Adrenal gland (tissue), 5 donors: Measurements from ENCODE around the gene KCP.

Experiments used
- POLR2A ChIP-seq, 2 donors: fragments of 450-650 bp; IDR thresholded peaks; one replicate each; pipeline ENCODE4 v1.6.1; 2017; ENCODE audit warnings: antibody characterized with exemption in 2 of 2, mild to moderate bottlenecking in 2 of 2, moderate library complexity in 1 of 2
- TF ChIP-seq, protein P1 (sequence below), 6 experiments: fragments of 450-650 bp in 4 of 6; fragments of 200-600 bp in 2 of 6; sonication (generic) in 1 of 6; IDR thresholded peaks; 1 replicate in 5 of 6; 2 replicates in 1 of 6; pipeline versions ENCODE4 v1.5.1 to v1.8.0; 2016 to 2021; ENCODE audit warnings: antibody characterized with exemption in 6 of 6, mild to moderate bottlenecking in 2 of 6, moderate library complexity in 1 of 6
- donor health status: DM: no; HTN: no; CAD: no.

DNA sequence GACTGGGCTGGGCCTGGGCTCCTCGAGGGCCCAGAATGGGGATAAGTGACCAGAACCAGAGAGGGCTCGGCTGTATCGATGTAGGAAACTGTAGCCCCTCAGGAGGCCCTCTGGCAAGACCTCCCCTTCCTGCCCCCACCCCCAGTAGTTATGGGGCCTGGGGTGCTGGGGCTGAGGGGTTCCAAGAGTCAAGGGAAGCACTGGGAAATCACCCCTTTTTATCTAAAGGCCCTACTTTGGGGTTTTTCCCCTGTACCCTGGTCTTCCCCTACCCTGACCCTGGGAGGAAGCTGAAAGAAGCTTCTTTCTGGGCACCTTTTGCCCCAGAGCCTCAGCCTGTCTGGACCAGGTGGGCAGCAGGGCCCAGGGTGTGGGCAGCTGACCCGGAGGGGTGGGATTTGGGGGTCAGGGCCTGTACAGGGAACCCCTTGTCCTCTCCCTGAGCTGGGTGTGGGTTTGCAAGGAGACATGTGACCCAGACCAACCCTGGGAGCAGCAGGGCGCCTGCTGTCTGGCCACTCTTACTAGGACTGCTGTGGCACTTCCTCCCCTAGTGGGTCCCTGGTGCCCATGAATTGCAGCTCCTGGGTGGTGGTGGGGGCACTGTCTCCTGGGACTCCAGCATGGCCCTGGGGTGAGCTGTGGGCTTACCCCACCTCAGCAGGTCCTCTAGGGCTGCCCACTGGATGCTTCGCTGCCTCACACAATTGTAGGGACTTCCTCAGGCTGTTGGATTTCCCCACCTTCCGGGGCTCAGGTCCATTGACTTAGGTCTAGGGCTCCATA is 28.8 kb upstream of the KCP start:
- no peak for TF ChIP-seq POLR2A (IDR thresholded peaks at IDR 0.05)
- TF ChIP-seq, protein P1, sequence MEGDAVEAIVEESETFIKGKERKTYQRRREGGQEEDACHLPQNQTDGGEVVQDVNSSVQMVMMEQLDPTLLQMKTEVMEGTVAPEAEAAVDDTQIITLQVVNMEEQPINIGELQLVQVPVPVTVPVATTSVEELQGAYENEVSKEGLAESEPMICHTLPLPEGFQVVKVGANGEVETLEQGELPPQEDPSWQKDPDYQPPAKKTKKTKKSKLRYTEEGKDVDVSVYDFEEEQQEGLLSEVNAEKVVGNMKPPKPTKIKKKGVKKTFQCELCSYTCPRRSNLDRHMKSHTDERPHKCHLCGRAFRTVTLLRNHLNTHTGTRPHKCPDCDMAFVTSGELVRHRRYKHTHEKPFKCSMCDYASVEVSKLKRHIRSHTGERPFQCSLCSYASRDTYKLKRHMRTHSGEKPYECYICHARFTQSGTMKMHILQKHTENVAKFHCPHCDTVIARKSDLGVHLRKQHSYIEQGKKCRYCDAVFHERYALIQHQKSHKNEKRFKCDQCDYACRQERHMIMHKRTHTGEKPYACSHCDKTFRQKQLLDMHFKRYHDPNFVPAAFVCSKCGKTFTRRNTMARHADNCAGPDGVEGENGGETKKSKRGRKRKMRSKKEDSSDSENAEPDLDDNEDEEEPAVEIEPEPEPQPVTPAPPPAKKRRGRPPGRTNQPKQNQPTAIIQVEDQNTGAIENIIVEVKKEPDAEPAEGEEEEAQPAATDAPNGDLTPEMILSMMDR (IDR thresholded peaks at IDR 0.05): no peak
